HepG2 (cell line): Measurements from ENCODE around the gene M1AP. TPM values are rescaled to one million over a fixed set of nuclear protein-coding genes. Genes with fewer than 3 reads are reported as not detected.

Experiments used
- ARHGAP35 ChIP-seq: sonication (generic); formaldehyde crosslinking; IDR thresholded peaks from 2 replicates; pipeline ENCODE4 v1.9.0; 2022; ENCODE audit warnings: mild to moderate bottlenecking, inconsistent platforms, moderate library complexity, missing genetic modification reagents, borderline replicate concordance
- BRCA1 ChIP-seq: sonication (generic); formaldehyde crosslinking; IDR thresholded peaks from 2 replicates; pipeline ENCODE4 v1.4.0; 2020; ENCODE audit warnings: missing genetic modification reagents
- CENPT ChIP-seq: sonication (generic); formaldehyde crosslinking; IDR thresholded peaks from 2 replicates; pipeline ENCODE4 v1.8.0; 2022; ENCODE audit warnings: low read depth, mild to moderate bottlenecking, moderate library complexity, missing genetic modification reagents
- FOXA1 ChIP-seq, 2 experiments: fragments of 450-650 bp in 1 of 2; sonication (generic) in 1 of 2; formaldehyde crosslinking in 1 of 2; IDR thresholded peaks; 2 replicates each; pipeline versions ENCODE4 v1.4.0 to v1.6.1; 2016 to 2020; ENCODE audit warnings: missing genetic modification reagents in 1 of 2
- GTF2F1 ChIP-seq: fragments of 150-350 bp; IDR thresholded peaks from 2 replicates; pipeline ENCODE4 v1.6.1; 2014; ENCODE audit warnings: low read length
- HNF4G ChIP-seq, 2 experiments: sonication (generic) in 1 of 2; formaldehyde crosslinking in 1 of 2; IDR thresholded peaks; 2 replicates each; pipeline versions ENCODE4 v1.4.0 to v1.6.1; 2011 to 2020; ENCODE audit warnings: borderline replicate concordance in 2 of 2, low read depth in 2 of 2, mild to moderate bottlenecking in 2 of 2, low read length in 1 of 2, missing genetic modification reagents in 1 of 2, moderate library complexity in 1 of 2
- JARID2 ChIP-seq: sonication (generic); formaldehyde crosslinking; IDR thresholded peaks from 2 replicates; pipeline ENCODE4 v1.8.1; 2023; ENCODE audit warnings: missing genetic modification reagents, inconsistent platforms; ENCODE audit not compliant: insufficient replicate concordance
- KDM5A ChIP-seq: fragments of 200-600 bp; sonication (generic); IDR thresholded peaks from 2 replicates; pipeline ENCODE4 v1.7.0; 2018; ENCODE audit warnings: antibody characterized with exemption, mild to moderate bottlenecking, low read length, borderline replicate concordance
- NFE2L1 ChIP-seq: sonication (generic); formaldehyde crosslinking; IDR thresholded peaks from 2 replicates; pipeline ENCODE4 v1.4.0; 2020; ENCODE audit warnings: missing genetic modification reagents, mild to moderate bottlenecking, borderline replicate concordance
- NFKB2 ChIP-seq: sonication (generic); formaldehyde crosslinking; IDR thresholded peaks from 2 replicates; pipeline ENCODE4 v1.4.0; 2020; ENCODE audit warnings: missing genetic modification reagents, borderline replicate concordance
- NR3C1 ChIP-seq: sonication (generic); formaldehyde crosslinking; IDR thresholded peaks from 2 replicates; pipeline ENCODE4 v1.4.0; 2020; ENCODE audit warnings: missing genetic modification reagents
- RAD51 ChIP-seq: fragments of 450-650 bp; IDR thresholded peaks from 2 replicates; pipeline ENCODE4 v1.6.1; 2016; ENCODE audit warnings: borderline replicate concordance
- SNAI1 ChIP-seq: sonication (generic); formaldehyde crosslinking; IDR thresholded peaks from 2 replicates; pipeline ENCODE4 v1.5.0; 2020; ENCODE audit warnings: mild to moderate bottlenecking, missing genetic modification reagents, borderline replicate concordance
- YEATS4 ChIP-seq: sonication (generic); formaldehyde crosslinking; IDR thresholded peaks from 2 replicates; pipeline ENCODE4 v1.4.0; 2020; ENCODE audit warnings: missing genetic modification reagents, borderline replicate concordance
- ZBTB38 ChIP-seq: sonication (generic); formaldehyde crosslinking; IDR thresholded peaks from 2 replicates; pipeline ENCODE4 v1.5.1; 2020; ENCODE audit warnings: mild to moderate bottlenecking, missing genetic modification reagents
- ZBTB42 ChIP-seq: sonication (generic); formaldehyde crosslinking; IDR thresholded peaks from 2 replicates; pipeline ENCODE4 v1.5.0; 2020; ENCODE audit warnings: mild to moderate bottlenecking, missing genetic modification reagents
- ZBTB8A ChIP-seq: sonication (generic); formaldehyde crosslinking; IDR thresholded peaks from 2 replicates; pipeline ENCODE4 v1.4.0; 2020; ENCODE audit warnings: mild to moderate bottlenecking, low read depth, missing genetic modification reagents, borderline replicate concordance
- ZFP37 ChIP-seq: sonication (generic); formaldehyde crosslinking; IDR thresholded peaks from 2 replicates; pipeline ENCODE4 v1.4.0; 2020; ENCODE audit warnings: missing genetic modification reagents, borderline replicate concordance
- ZFYVE20 ChIP-seq: sonication (generic); formaldehyde crosslinking; IDR thresholded peaks from 2 replicates; pipeline ENCODE4 v1.8.0; 2023; ENCODE audit warnings: low read depth, mild to moderate bottlenecking, moderate library complexity, missing genetic modification reagents, borderline replicate concordance
- ZNF550 ChIP-seq: sonication (generic); formaldehyde crosslinking; IDR thresholded peaks from 2 replicates; pipeline ENCODE4 v1.4.0; 2020; ENCODE audit warnings: mild to moderate bottlenecking, missing genetic modification reagents, borderline replicate concordance
- ZNF616 ChIP-seq: sonication (generic); formaldehyde crosslinking; IDR thresholded peaks from 2 replicates; pipeline ENCODE4 v1.5.0; 2020; ENCODE audit warnings: low read depth, mild to moderate bottlenecking, missing genetic modification reagents
- ZNF678 ChIP-seq: sonication (generic); formaldehyde crosslinking; IDR thresholded peaks from 2 replicates; pipeline ENCODE4 v1.4.0; 2020; ENCODE audit warnings: mild to moderate bottlenecking, missing genetic modification reagents
- ZNF883 ChIP-seq: sonication (generic); formaldehyde crosslinking; IDR thresholded peaks from 2 replicates; pipeline ENCODE4 v1.5.1; 2020; ENCODE audit warnings: mild to moderate bottlenecking, missing genetic modification reagents; ENCODE audit errors: not compliant biosample characterization
- polyA plus RNA-seq, 8 experiments: library from polyadenylated mRNA; depleted of rRNA in 3 of 8; stranded (reverse) in 7 of 8; unstranded in 1 of 8; fragments of >200 nt; fragmentation: Illumina TruSeq in 4 of 8; extraction: Trizol in 4 of 8; gene quantifications; 2 replicates each; pipeline versions ENCODE4 v1.2.1 to v1.2.3, GENCODE V29; 2011 to 2016; ENCODE audit warnings: low read depth in 4 of 8, missing spikeins in 1 of 8, mixed read lengths in 1 of 8; ENCODE audit not compliant: insufficient read depth in 1 of 8
- total RNA-seq, 5 experiments: library from RNA; depleted of rRNA; stranded (reverse); fragments of >200 nt; fragmentation: Illumina TruSeq; extraction: Trizol; gene quantifications; 2 replicates each; pipeline ENCODE4 v1.2.3, GENCODE V29; 2016; ENCODE audit warnings: low read depth in 1 of 5
- TF ChIP-seq, protein P1 (sequence below): sonication (generic); formaldehyde crosslinking; IDR thresholded peaks from 2 replicates; pipeline ENCODE4 v1.4.0; 2020; ENCODE audit warnings: mild to moderate bottlenecking, missing genetic modification reagents
- TF ChIP-seq, protein P2 (sequence below): IDR thresholded peaks from 2 replicates; pipeline ENCODE4 v1.6.1; 2016; ENCODE audit warnings: low read depth, control low read depth
- TF ChIP-seq, protein P3 (sequence below): sonication (generic); formaldehyde crosslinking; IDR thresholded peaks from 2 replicates; pipeline ENCODE4 v1.9.0; 2021; ENCODE audit warnings: missing genetic modification reagents, mild to moderate bottlenecking, borderline replicate concordance

Gene M1AP
- total and polyA plus RNA-seq, 2 of the 13 experiments (the other 11 are each of a cell fraction or from before 2014, with no cell fraction given): not detected

DNA sequence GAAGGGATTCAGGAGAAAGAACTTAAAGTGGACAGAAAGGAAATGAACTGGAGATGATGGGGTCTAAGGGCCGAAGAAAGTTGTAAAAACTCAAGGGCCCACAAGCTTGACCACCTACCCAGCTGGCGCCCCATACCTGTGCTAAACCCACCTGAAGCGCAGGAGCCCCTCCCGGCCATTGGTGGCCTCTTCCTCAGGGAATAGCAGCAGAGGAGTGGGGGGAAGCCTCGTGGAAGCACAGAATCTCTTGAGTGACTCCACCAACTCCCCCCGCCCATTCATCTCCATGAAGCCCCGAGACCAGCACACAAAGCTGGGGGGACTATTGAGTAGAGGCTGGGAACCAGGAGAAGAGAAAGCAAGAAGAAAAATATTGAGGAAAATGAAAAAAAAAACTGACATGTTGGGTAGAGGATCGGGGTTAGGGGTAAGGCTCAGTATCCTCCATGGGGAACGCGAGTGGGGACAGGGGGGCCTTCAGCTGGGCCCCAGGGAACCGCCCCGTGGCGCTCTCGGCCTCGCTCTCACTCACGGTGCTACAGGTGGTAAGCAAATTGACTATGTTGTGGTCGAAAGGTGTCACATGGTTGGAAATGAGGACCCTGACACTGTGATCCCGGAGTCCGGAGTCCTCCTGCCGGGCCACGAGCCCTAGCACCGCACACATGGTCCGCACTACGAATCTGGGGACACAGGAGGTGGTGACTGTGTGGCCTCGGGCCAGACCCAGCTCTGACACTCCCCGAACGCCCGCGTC, 119.4 kb downstream of the M1AP start (continued):
- TF ChIP-seq ZNF678 (CRISPR knock-in tag): no peak
- no peak for TF ChIP-seq NFE2L1 (CRISPR knock-in tag)
- TF ChIP-seq RAD51: no peak
- TF ChIP-seq SNAI1: 0 out of 2 replicates have a peak, but pooled peaks have one; percentile 84
- no peak for TF ChIP-seq ARHGAP35 (CRISPR knock-in tag)
- TF ChIP-seq ZNF883 (CRISPR knock-in tag): peak; percentile 3
- no peak for TF ChIP-seq JARID2 (CRISPR knock-in tag)
- no peak for TF ChIP-seq ZBTB42
- TF ChIP-seq, protein P1, sequence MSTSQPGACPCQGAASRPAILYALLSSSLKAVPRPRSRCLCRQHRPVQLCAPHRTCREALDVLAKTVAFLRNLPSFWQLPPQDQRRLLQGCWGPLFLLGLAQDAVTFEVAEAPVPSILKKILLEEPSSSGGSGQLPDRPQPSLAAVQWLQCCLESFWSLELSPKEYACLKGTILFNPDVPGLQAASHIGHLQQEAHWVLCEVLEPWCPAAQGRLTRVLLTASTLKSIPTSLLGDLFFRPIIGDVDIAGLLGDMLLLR (CRISPR knock-in tag): no peak
- TF ChIP-seq KDM5A: no peak
- peak; percentile 7; the same call in 1 of the 2 replicates for TF ChIP-seq ZBTB8A (CRISPR knock-in tag)
- no peak for TF ChIP-seq ZNF616
- TF ChIP-seq, protein P2, sequence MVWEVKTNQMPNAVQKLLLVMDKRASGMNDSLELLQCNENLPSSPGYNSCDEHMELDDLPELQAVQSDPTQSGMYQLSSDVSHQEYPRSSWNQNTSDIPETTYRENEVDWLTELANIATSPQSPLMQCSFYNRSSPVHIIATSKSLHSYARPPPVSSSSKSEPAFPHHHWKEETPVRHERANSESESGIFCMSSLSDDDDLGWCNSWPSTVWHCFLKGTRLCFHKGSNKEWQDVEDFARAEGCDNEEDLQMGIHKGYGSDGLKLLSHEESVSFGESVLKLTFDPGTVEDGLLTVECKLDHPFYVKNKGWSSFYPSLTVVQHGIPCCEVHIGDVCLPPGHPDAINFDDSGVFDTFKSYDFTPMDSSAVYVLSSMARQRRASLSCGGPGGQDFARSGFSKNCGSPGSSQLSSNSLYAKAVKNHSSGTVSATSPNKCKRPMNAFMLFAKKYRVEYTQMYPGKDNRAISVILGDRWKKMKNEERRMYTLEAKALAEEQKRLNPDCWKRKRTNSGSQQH (CRISPR knock-in tag): no peak
- no peak for TF ChIP-seq ZBTB38 (CRISPR knock-in tag)
- TF ChIP-seq GTF2F1: no peak
- TF ChIP-seq NFKB2 (CRISPR knock-in tag): no peak
- TF ChIP-seq ZNF550: no peak; the same call in 1 of the 2 replicates
- TF ChIP-seq CENPT: peak; percentile 75; the same call in 1 of the 2 replicates
- no peak for TF ChIP-seq NR3C1 (CRISPR knock-in tag)
- TF ChIP-seq FOXA1 (IDR thresholded peaks at IDR 0.05): no peak
- TF ChIP-seq FOXA1 (CRISPR knock-in tag; IDR thresholded peaks at IDR 0.05): 0 out of 2 replicates have a peak, but pooled peaks have one; percentile 19
- TF ChIP-seq BRCA1: no peak
- TF ChIP-seq YEATS4 (CRISPR knock-in tag): no peak
- TF ChIP-seq ZFP37: no peak
- TF ChIP-seq, protein P3, sequence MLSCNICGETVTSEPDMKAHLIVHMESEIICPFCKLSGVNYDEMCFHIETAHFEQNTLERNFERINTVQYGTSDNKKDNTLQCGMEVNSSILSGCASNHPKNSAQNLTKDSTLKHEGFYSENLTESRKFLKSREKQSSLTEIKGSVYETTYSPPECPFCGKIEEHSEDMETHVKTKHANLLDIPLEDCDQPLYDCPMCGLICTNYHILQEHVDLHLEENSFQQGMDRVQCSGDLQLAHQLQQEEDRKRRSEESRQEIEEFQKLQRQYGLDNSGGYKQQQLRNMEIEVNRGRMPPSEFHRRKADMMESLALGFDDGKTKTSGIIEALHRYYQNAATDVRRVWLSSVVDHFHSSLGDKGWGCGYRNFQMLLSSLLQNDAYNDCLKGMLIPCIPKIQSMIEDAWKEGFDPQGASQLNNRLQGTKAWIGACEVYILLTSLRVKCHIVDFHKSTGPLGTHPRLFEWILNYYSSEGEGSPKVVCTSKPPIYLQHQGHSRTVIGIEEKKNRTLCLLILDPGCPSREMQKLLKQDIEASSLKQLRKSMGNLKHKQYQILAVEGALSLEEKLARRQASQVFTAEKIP (CRISPR knock-in tag): no peak
- peak; percentile 38; the same call in 1 of the 2 replicates for TF ChIP-seq HNF4G (IDR thresholded peaks at IDR 0.05; ENCODE audit: borderline replicate concordance, low read depth, low read length)
- no peak for TF ChIP-seq HNF4G (CRISPR knock-in tag; IDR thresholded peaks at IDR 0.05; ENCODE audit: borderline replicate concordance, low read depth)
- no peak for TF ChIP-seq ZFYVE20 (CRISPR knock-in tag)
